Coronary artery (tissue), 2 donors: ENCODE data around the gene OR12D1.
"Not testable (repeated sequence)": the region's sequence is repeated elsewhere in the genome, so short reads cannot be mapped to it uniquely, and the experiment has no call there.

Experiments
- DNase-seq: peaks from one replicate; pipeline ENCODE4 v3.0.0-alpha.2; 2017; ENCODE audit warnings: low spot score
- H3K27ac ChIP-seq, 2 donors: fragments of 200-600 bp; sonication (generic); one replicate each; pipeline ENCODE4 v1.5.1; 2016 to 2019
- H3K4me3 ChIP-seq: fragments of 200-600 bp; sonication (generic); 2 replicates; pipeline ENCODE4 v1.5.1; 2016; ENCODE audit warnings: mild to moderate bottlenecking, moderate library complexity
- TF ChIP-seq, protein P1 (sequence below): fragments of 200-600 bp; sonication (generic); IDR thresholded peaks from one replicate; pipeline ENCODE4 v1.5.1; 2019; ENCODE audit warnings: antibody characterized with exemption

OR12D1 gene

GRCh38 chr6:29442719-29443118, 28.0 kb downstream of the OR12D1 start:
- TF ChIP-seq, protein P1, sequence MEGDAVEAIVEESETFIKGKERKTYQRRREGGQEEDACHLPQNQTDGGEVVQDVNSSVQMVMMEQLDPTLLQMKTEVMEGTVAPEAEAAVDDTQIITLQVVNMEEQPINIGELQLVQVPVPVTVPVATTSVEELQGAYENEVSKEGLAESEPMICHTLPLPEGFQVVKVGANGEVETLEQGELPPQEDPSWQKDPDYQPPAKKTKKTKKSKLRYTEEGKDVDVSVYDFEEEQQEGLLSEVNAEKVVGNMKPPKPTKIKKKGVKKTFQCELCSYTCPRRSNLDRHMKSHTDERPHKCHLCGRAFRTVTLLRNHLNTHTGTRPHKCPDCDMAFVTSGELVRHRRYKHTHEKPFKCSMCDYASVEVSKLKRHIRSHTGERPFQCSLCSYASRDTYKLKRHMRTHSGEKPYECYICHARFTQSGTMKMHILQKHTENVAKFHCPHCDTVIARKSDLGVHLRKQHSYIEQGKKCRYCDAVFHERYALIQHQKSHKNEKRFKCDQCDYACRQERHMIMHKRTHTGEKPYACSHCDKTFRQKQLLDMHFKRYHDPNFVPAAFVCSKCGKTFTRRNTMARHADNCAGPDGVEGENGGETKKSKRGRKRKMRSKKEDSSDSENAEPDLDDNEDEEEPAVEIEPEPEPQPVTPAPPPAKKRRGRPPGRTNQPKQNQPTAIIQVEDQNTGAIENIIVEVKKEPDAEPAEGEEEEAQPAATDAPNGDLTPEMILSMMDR, result no peak
- no peak for DNase-seq
- no peak overlapping the region for H3K27ac ChIP-seq
- H3K4me3 ChIP-seq, result no peak overlapping the region

DNA sequence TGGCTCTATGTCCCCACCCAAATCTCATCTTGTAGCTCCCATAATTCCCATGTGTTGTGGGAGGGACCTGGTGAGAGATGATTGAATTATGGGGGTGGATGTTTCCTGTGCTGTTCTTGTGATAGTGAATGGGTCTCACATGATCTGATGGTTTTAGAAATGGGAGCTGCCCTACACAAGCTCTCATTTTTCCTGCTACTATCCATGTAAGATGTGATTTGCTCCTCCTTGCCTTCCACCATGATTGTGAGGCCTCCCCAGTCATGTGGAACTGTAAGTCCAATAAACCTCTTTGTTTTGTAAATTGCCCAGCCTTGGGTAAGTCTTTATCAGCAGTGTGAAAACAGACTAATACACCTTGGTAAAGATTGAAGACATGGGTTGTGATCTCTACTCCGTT, 29.3 kb downstream of the OR12D1 start:
- H3K4me3 ChIP-seq, H3K27ac ChIP-seq, DNase-seq: not testable (repeated sequence)

- TF ChIP-seq, protein P1, result no peak
- no peak overlapping the region for H3K27ac ChIP-seq
- no peak overlapping the region for H3K4me3 ChIP-seq
- DNase-seq, result no peak
Observed at GRCh38 chr6:29447670-29448069, 32.9 kb downstream of the OR12D1 start.

GRCh38 chr6:29451471-29452193, 36.9 kb downstream of the OR12D1 start:
- TF ChIP-seq, protein P1, result no peak
- no peak overlapping the region for H3K4me3 ChIP-seq
- no peak for DNase-seq

DNA sequence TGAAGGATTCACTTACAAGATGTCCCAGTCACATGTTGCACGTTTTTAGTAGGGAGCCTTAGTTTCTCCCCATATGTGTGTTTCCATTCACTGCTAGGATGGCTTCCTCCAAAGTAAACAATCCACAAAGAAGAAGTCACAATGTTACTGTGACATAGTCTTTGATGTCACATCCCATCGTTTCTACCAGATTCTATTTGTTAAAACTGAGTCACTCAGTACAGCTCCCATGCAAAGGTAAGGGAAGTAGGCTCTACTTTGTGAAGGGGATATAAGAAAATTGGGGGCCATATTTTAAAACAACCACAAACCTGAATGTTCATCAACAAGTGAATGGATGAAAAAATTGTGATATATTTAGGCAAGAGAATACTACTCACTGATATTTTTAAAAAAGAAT, 42.2 kb downstream of the OR12D1 start, which contains the start of the genes OR11A1 and OR2H1:
OR11A1 (minus strand) TSS at position 101 of the 400 bp plus-strand sequence. CDS start 29,430 bp downstream, outside the sequence.
OR2H1 (plus strand) TSS at position 185 of the 400 bp plus-strand sequence. CDS start 4,615 bp downstream, outside the sequence.
- no peak for DNase-seq
- TF ChIP-seq, protein P1, result no peak
- H3K27ac ChIP-seq, result no peak within 1 kb of the TSS
- no peak within 1 kb of the TSS for H3K4me3 ChIP-seq

More at GRCh38 chr6:29451471-29452193, 36.9 kb downstream of the OR12D1 start:
- H3K27ac ChIP-seq, result no peak overlapping the region

DNA sequence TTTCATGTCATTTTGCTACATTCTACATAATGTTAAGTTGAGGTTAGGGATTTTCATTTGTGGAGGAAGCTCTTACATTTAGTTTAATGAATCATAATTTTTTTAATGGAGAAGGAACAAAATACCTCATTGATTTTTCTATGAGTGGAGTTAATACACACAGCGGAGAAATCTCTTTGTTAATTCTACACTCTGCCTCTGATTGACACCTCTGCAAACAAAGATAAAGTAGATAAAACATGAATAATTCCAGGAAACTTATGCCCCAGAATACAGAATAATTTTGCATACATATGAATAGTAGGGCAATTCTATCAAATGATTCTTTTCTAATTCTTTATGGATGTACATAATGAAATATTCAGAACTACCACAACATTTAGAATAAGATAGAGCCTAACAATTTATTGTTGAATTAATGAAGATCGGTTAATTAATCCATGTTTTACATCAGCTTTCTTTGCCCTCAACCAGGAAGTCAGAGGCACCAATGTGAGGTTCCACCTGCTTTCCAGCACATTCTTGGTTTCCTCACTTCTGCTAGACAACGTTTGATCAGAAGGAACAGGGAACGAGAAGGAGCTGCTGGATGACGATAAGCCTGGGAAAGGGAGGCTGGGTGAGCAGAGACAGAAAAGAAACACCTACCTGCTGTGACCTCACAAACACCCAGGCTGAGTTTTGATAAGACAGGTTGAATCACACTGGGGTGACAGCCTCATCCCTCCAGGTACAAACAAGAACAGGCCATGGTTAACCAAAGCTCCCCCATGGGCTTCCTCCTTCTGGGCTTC, 46.5 kb downstream of the OR12D1 start:
- TF ChIP-seq, protein P1, result no peak
- DNase-seq, result no peak

DNA sequence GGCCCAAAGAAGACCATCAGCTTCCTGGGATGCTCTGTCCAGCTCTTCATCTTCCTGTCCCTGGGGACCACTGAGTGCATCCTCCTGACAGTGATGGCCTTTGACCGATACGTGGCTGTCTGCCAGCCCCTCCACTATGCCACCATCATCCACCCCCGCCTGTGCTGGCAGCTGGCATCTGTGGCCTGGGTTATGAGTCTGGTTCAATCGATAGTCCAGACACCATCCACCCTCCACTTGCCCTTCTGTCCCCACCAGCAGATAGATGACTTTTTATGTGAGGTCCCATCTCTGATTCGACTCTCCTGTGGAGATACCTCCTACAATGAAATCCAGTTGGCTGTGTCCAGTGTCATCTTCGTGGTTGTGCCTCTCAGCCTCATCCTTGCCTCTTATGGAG, 47.3 kb downstream of the OR12D1 start:
- no peak overlapping the region for H3K4me3 ChIP-seq
- no peak for DNase-seq
- TF ChIP-seq, protein P1, result no peak
- H3K27ac ChIP-seq, result no peak overlapping the region

More for the DNA sequence above, 46.5 kb downstream of the OR12D1 start:
- H3K4me3 ChIP-seq, result no peak overlapping the region
- H3K27ac ChIP-seq, result no peak overlapping the region
